ENCODE results near the gene HOMER1. TPM values are rescaled to one million over a fixed set of nuclear protein-coding genes. Genes with fewer than 3 reads are reported as not detected.

HOMER1 gene
- total and polyA plus RNA-seq, 4 donors = 13.6 to 47.9 (median 27.1) TPM

GRCh38 chr5:79546782-79547428 lies 33.0 kb upstream of the HOMER1 start:
- Histone ChIP-seq H3K27me3 (ENCODE audit: control insufficient read depth, insufficient read depth, low read length) (no peaks in the 10 kb centered on the region), H3K4me3 (ENCODE audit: low read depth, low read length) (no peak overlapping the region), H3K4me1 (ENCODE audit: control insufficient read depth, insufficient read depth, low read length) (no peaks in the 10 kb centered on the region), H3K27ac (ENCODE audit: low read depth, low read length) (no peak overlapping the region), H3K36me3 (ENCODE audit: control insufficient read depth, insufficient read depth, low read length) (no peaks in the 10 kb centered on the region), H3K9me3 (ENCODE audit: control insufficient read depth, insufficient read depth, low read length) (no peaks in the 10 kb centered on the region)
- peak in 1 of 6 donors; percentile 24 for DNase-seq (ENCODE audit: low read depth in 4 of 6, low spot score in 6 of 6)
- WGBS (ENCODE audit: insufficient coverage) = 80% methylated on average over 3 of the region's 7 CpGs

DNA sequence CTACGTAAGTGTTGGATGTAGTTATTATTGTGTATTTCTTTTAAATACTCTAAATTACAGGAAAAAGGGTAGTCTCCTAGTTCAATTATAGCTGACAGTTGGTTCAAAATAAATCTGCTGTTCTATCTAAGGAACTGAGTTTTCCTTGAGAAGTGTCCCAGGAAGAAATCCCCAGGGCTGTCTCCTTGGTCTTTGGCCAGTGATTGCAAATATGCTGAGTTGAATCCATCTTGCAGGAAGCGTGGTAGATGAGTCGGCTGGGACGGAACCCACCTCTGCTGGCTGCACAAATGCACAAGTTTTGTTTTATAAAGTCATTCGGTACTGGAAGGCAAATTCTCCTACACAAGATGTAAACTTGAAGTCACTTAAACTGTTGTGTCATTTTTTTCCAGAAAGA lies 30.2 kb upstream of the HOMER1 start:
- DNase-seq (ENCODE audit: low read depth in 4 of 6, low spot score in 6 of 6) = no peak
- Histone ChIP-seq H3K27me3 (ENCODE audit: control insufficient read depth, insufficient read depth, low read length) (no peaks in the 10 kb centered on the region), H3K27ac (ENCODE audit: low read depth, low read length) (no peak overlapping the region), H3K4me1 (ENCODE audit: control insufficient read depth, insufficient read depth, low read length) (no peaks in the 10 kb centered on the region), H3K4me3 (ENCODE audit: low read depth, low read length) (no peak overlapping the region), H3K9me3 (ENCODE audit: control insufficient read depth, insufficient read depth, low read length) (no peaks in the 10 kb centered on the region), H3K36me3 (ENCODE audit: control insufficient read depth, insufficient read depth, low read length) (no peaks in the 10 kb centered on the region)
- WGBS (ENCODE audit: insufficient coverage) = 92% methylated on average over 4 of the region's 5 CpGs

- Histone ChIP-seq H3K4me3 (ENCODE audit: low read depth, low read length) (no peak overlapping the region), H3K36me3 (ENCODE audit: control insufficient read depth, insufficient read depth, low read length) (no peaks in the 10 kb centered on the region), H3K4me1 (ENCODE audit: control insufficient read depth, insufficient read depth, low read length) (no peaks in the 10 kb centered on the region), H3K9me3 (ENCODE audit: control insufficient read depth, insufficient read depth, low read length) (no peaks in the 10 kb centered on the region), H3K27me3 (ENCODE audit: control insufficient read depth, insufficient read depth, low read length) (no peaks in the 10 kb centered on the region), H3K27ac (ENCODE audit: low read depth, low read length) (no peak overlapping the region)
- WGBS (ENCODE audit: insufficient coverage) = no CpG with 5 or more reads among the region's 6 CpGs
- DNase-seq (ENCODE audit: low read depth in 4 of 6, low spot score in 6 of 6) = no peak
Measured at GRCh38 chr5:79540939-79541338, 27.0 kb upstream of the HOMER1 start.

- Histone ChIP-seq H3K27me3 (ENCODE audit: control insufficient read depth, insufficient read depth, low read length) (no peaks in the 10 kb centered on the region), H3K27ac (ENCODE audit: low read depth, low read length) (no peak overlapping the region), H3K9me3 (ENCODE audit: control insufficient read depth, insufficient read depth, low read length) (no peaks in the 10 kb centered on the region), H3K4me1 (ENCODE audit: control insufficient read depth, insufficient read depth, low read length) (no peaks in the 10 kb centered on the region), H3K36me3 (ENCODE audit: control insufficient read depth, insufficient read depth, low read length) (no peaks in the 10 kb centered on the region), H3K4me3 (ENCODE audit: low read depth, low read length) (no peak overlapping the region)
- 87% methylated on average over 2 of the region's 3 CpGs for WGBS (ENCODE audit: insufficient coverage)
- no peak for DNase-seq (ENCODE audit: low read depth in 4 of 6, low spot score in 6 of 6)
Measured at GRCh38 chr5:79536193-79536906, 22.4 kb upstream of the HOMER1 start.

DNA sequence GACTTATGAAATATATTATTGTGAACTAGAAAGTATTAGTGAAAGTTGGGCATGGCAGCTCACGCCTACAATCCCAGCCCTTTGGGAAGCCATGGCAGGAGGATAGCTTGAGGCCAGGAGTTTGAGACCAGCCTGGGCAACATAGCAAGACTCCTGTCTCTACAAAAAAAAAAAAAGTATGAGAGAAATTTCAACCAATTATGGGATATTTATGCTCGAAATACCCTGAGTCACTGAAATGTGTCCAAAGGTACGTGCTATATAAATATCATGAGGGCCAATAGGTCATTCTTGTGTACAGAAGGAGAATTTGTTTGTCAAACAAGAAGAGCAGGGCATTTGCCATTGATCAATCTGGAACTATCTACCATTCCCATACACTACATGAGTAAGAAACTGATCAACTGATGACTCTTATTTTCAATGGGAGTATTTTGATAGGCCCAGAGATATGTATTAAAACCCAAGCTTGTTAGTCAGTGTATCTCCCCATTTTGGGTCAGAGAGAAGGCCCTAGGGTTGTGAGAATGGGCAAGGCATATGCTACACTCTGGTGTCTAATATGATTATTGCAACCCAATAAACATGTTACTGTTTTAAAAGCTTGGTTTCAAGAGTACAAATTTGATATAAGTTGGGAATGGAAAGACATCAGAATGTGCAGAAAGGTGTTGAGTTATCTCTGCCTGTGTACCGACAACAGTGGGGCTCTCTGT lies 21.7 kb upstream of the HOMER1 start:
- H3K36me3 ChIP-seq (ENCODE audit: control insufficient read depth, insufficient read depth, low read length) = no peaks in the 10 kb centered on the region
- no peak for DNase-seq (ENCODE audit: low read depth in 4 of 6, low spot score in 6 of 6)
- no peak overlapping the region for H3K4me3 ChIP-seq (ENCODE audit: low read depth, low read length)
- no peaks in the 10 kb centered on the region for H3K9me3 ChIP-seq (ENCODE audit: control insufficient read depth, insufficient read depth, low read length)
- H3K27me3 ChIP-seq (ENCODE audit: control insufficient read depth, insufficient read depth, low read length) = no peaks in the 10 kb centered on the region
- 93% methylated on average over 3 of the region's 4 CpGs for WGBS (ENCODE audit: insufficient coverage)
- H3K27ac ChIP-seq (ENCODE audit: low read depth, low read length) = no peak overlapping the region
- no peaks in the 10 kb centered on the region for H3K4me1 ChIP-seq (ENCODE audit: control insufficient read depth, insufficient read depth, low read length)

DNA sequence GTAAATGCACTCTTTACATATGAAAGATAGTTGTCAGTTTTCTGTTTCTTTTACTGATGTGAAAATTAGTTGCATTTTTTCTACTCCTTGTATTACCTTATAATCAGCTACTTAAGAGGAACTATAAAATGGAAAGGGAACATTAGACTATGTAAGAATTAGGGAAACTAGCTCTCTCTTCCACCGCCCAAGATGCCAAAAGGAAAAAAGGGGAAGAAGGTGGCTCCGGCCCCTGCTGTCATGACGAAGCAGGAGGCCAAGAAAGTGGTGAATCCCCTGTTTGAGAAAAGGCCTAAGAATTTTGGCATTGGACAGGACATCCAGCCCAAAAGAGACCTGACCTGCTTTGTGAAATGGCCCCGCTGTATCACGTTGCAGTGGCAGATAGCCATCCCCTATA lies 15.2 kb upstream of the HOMER1 start:
- H3K27ac ChIP-seq (ENCODE audit: low read depth, low read length) = no peak overlapping the region
- 79% methylated on average over 4 of the region's 5 CpGs for WGBS (ENCODE audit: insufficient coverage)

GRCh38 chr5:79527431-79527830 lies 13.5 kb upstream of the HOMER1 start:
- no peaks in the 10 kb centered on the region for H3K4me1 ChIP-seq (ENCODE audit: control insufficient read depth, insufficient read depth, low read length)
- H3K4me3 ChIP-seq (ENCODE audit: low read depth, low read length) = no peak overlapping the region
- no peak overlapping the region for H3K27ac ChIP-seq (ENCODE audit: low read depth, low read length)
- H3K36me3 ChIP-seq (ENCODE audit: control insufficient read depth, insufficient read depth, low read length) = no peaks in the 10 kb centered on the region
- no CpG with 5 or more reads among the region's 1 CpG for WGBS (ENCODE audit: insufficient coverage)
- DNase-seq (ENCODE audit: low read depth in 4 of 6, low spot score in 6 of 6) = no peak
- H3K27me3 ChIP-seq (ENCODE audit: control insufficient read depth, insufficient read depth, low read length) = peaks cover 2% of the 10 kb centered on the region
- H3K9me3 ChIP-seq (ENCODE audit: control insufficient read depth, insufficient read depth, low read length) = no peaks in the 10 kb centered on the region

More for the DNA sequence above, 15.2 kb upstream of the HOMER1 start:
- Histone ChIP-seq H3K4me1 (ENCODE audit: control insufficient read depth, insufficient read depth, low read length) (no peaks in the 10 kb centered on the region), H3K9me3 (ENCODE audit: control insufficient read depth, insufficient read depth, low read length) (no peaks in the 10 kb centered on the region), H3K36me3 (ENCODE audit: control insufficient read depth, insufficient read depth, low read length) (no peaks in the 10 kb centered on the region), H3K4me3 (ENCODE audit: low read depth, low read length) (no peak overlapping the region), H3K27me3 (ENCODE audit: control insufficient read depth, insufficient read depth, low read length) (peaks cover 2% of the 10 kb centered on the region)
- no peak for DNase-seq (ENCODE audit: low read depth in 4 of 6, low spot score in 6 of 6)

GRCh38 chr5:79526928-79527327 lies 13.0 kb upstream of the HOMER1 start:
- DNase-seq (ENCODE audit: low read depth in 4 of 6, low spot score in 6 of 6) = no peak
- Histone ChIP-seq H3K36me3 (ENCODE audit: control insufficient read depth, insufficient read depth, low read length) (no peaks in the 10 kb centered on the region), H3K4me3 (ENCODE audit: low read depth, low read length) (no peak overlapping the region), H3K27me3 (ENCODE audit: control insufficient read depth, insufficient read depth, low read length) (peaks cover 2% of the 10 kb centered on the region), H3K9me3 (ENCODE audit: control insufficient read depth, insufficient read depth, low read length) (no peaks in the 10 kb centered on the region), H3K27ac (ENCODE audit: low read depth, low read length) (no peak overlapping the region), H3K4me1 (ENCODE audit: control insufficient read depth, insufficient read depth, low read length) (no peaks in the 10 kb centered on the region)
- 94% methylated on average over 3 of the region's 5 CpGs for WGBS (ENCODE audit: insufficient coverage)

DNA sequence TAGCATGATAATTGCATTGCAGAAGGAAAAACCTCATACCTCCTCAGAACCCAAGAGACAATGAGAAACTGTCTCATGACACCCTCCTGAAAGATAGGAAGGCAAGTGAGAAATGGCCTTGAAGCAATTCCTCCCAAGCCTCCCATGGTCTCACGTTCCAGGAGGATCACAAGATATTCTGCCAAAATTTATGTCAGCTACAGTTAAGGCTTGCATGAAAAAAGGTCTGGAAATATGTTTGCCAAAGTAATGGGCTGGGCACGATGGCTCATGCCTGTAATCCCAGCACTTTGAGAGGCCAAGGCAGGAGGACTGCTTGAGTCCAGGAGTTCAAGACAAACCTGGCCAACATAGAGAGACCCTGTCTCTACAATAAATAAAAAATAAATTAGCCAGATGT lies 12.6 kb upstream of the HOMER1 start:
- H3K4me3 ChIP-seq (ENCODE audit: low read depth, low read length) = no peak overlapping the region
- no peak overlapping the region for H3K27ac ChIP-seq (ENCODE audit: low read depth, low read length)
- H3K36me3 ChIP-seq (ENCODE audit: control insufficient read depth, insufficient read depth, low read length) = no peaks in the 10 kb centered on the region
- peaks cover 2% of the 10 kb centered on the region for H3K27me3 ChIP-seq (ENCODE audit: control insufficient read depth, insufficient read depth, low read length)
- no CpG with 5 or more reads among the region's 2 CpGs for WGBS (ENCODE audit: insufficient coverage)
- no peaks in the 10 kb centered on the region for H3K4me1 ChIP-seq (ENCODE audit: control insufficient read depth, insufficient read depth, low read length)
- DNase-seq (ENCODE audit: low read depth in 4 of 6, low spot score in 6 of 6) = no peak
- H3K9me3 ChIP-seq (ENCODE audit: control insufficient read depth, insufficient read depth, low read length) = no peaks in the 10 kb centered on the region
